Stomach (tissue), 4 donors: Measurements from ENCODE around the gene CACNA2D3.

Experiments
- EP300 ChIP-seq: sonication (generic); formaldehyde crosslinking; IDR thresholded peaks from one replicate; pipeline ENCODE4 v1.6.1; 2017; ENCODE audit warnings: antibody characterized with exemption
- POLR2A ChIP-seq, 4 donors: fragments of 450-650 bp; IDR thresholded peaks; one replicate each; pipeline ENCODE4 v1.6.1; 2016; ENCODE audit warnings: antibody characterized with exemption in 4 of 4, control low read depth in 2 of 4, mild to moderate bottlenecking in 1 of 4, moderate library complexity in 1 of 4
- TF ChIP-seq, protein P1 (sequence below), 7 experiments: fragments of 450-650 bp in 4 of 7; fragments of 200-600 bp in 3 of 7; sonication (generic) in 3 of 7; IDR thresholded peaks; one replicate each; pipeline ENCODE4 v1.5.1; 2016 to 2019; ENCODE audit warnings: antibody characterized with exemption in 7 of 7, control low read depth in 2 of 7, mild to moderate bottlenecking in 1 of 7

DNA sequence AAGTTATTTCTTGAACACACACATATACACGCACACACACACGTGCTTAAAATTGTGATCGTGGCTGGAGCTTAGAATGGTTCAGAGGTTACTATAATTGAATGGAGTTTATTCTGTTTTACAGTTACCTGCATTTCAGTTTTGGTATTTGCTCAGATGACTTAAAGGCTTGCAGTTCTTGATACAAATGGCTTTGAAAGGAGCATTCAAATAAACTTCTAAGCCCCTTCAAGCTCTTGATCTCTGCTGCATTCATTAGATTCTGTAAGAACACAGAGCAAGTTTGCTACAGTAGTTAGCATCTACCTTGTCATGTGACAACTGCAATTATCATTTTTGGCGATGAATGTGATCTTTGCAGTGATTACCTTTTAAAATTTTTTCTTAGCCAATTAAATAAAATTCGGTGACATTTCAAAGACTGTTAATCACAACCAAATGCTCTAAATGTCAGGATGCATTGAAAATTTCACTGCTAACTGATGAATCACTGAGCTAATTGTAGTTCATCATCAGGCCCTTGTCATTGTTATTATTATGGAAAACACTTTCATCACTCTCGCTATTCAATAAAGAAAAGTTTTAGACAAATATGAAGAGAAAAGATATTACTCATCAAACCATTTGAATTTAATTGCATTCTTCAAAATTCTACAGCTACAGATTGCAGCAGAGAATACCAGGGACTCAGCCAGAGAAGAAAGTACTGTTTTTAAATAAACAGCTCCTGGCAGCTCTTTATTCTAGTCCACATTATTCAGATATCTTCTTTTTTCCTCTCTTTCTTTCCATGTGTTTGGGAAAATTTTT lies 509.4 kb downstream of the CACNA2D3 start:
- TF ChIP-seq EP300 (no peak), POLR2A (IDR thresholded peaks at IDR 0.05) (no peak)
- TF ChIP-seq, protein P1, sequence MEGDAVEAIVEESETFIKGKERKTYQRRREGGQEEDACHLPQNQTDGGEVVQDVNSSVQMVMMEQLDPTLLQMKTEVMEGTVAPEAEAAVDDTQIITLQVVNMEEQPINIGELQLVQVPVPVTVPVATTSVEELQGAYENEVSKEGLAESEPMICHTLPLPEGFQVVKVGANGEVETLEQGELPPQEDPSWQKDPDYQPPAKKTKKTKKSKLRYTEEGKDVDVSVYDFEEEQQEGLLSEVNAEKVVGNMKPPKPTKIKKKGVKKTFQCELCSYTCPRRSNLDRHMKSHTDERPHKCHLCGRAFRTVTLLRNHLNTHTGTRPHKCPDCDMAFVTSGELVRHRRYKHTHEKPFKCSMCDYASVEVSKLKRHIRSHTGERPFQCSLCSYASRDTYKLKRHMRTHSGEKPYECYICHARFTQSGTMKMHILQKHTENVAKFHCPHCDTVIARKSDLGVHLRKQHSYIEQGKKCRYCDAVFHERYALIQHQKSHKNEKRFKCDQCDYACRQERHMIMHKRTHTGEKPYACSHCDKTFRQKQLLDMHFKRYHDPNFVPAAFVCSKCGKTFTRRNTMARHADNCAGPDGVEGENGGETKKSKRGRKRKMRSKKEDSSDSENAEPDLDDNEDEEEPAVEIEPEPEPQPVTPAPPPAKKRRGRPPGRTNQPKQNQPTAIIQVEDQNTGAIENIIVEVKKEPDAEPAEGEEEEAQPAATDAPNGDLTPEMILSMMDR (IDR thresholded peaks at IDR 0.05), result no peak
